ENCODE results near the gene ACTR3.
"Not testable (repeated sequence)": the region's sequence is repeated elsewhere in the genome, so short reads cannot be mapped to it uniquely, and the experiment has no call there.

The ACTR3 gene

GRCh38 chr2:113905886-113906285 is 16.0 kb downstream of the ACTR3 start:
- no peak for DNase-seq (ENCODE audit: low spot score)

GRCh38 chr2:113906647-113907046 is 16.8 kb downstream of the ACTR3 start:
- DNase-seq (ENCODE audit: low spot score) = no peak

GRCh38 chr2:113907297-113907696 is 17.4 kb downstream of the ACTR3 start:
- DNase-seq (ENCODE audit: low spot score) = no peak

- DNase-seq (ENCODE audit: low spot score) = no peak
These were observed 20.3 kb downstream of the ACTR3 start for GRCh38 chr2:113910110-113910717.

- no peak for DNase-seq (ENCODE audit: low spot score)
These were observed 21.2 kb downstream of the ACTR3 start for GRCh38 chr2:113910967-113911678.

GRCh38 chr2:113915082-113915819 is 25.4 kb downstream of the ACTR3 start:
- no peak for DNase-seq (ENCODE audit: low spot score)

- DNase-seq (ENCODE audit: low spot score) = no peak
These were observed 28.3 kb downstream of the ACTR3 start for GRCh38 chr2:113918229-113918628.

- no peak for DNase-seq (ENCODE audit: low spot score)
These were observed 31.1 kb downstream of the ACTR3 start for GRCh38 chr2:113920996-113921395.

- DNase-seq (ENCODE audit: low spot score) = no peak
These were observed 32.4 kb downstream of the ACTR3 start for GRCh38 chr2:113922335-113922734.

- DNase-seq (ENCODE audit: low spot score) = no peak
These were observed 32.9 kb downstream of the ACTR3 start for GRCh38 chr2:113922784-113923183.

GRCh38 chr2:113925884-113926283 is 36.0 kb downstream of the ACTR3 start:
- no peak for DNase-seq (ENCODE audit: low spot score)

GRCh38 chr2:113926314-113926713 is 36.4 kb downstream of the ACTR3 start:
- no peak for DNase-seq (ENCODE audit: low spot score)

GRCh38 chr2:113930448-113930847 is 40.6 kb downstream of the ACTR3 start:
- DNase-seq (ENCODE audit: low spot score) = no peak

- no peak for DNase-seq (ENCODE audit: low spot score)
These were observed 47.6 kb downstream of the ACTR3 start for GRCh38 chr2:113937501-113937900.

GRCh38 chr2:113940891-113941290 is 51.0 kb downstream of the ACTR3 start:
- no peak for DNase-seq (ENCODE audit: low spot score)

GRCh38 chr2:113945784-113946183 is 55.9 kb downstream of the ACTR3 start:
- not testable (repeated sequence) for DNase-seq (ENCODE audit: low spot score)

- not testable (repeated sequence) for DNase-seq (ENCODE audit: low spot score)
These were observed 61.0 kb downstream of the ACTR3 start for GRCh38 chr2:113950906-113951305.

- no peak for DNase-seq (ENCODE audit: low spot score)
These were observed 71.1 kb downstream of the ACTR3 start for GRCh38 chr2:113961000-113961399.

GRCh38 chr2:113962692-113963480 is 73.0 kb downstream of the ACTR3 start:
- no peak for DNase-seq (ENCODE audit: low spot score)

- no peak for DNase-seq (ENCODE audit: low spot score)
These were observed 74.1 kb downstream of the ACTR3 start for GRCh38 chr2:113963965-113964364.

- DNase-seq (ENCODE audit: low spot score) = no peak
These were observed 74.5 kb downstream of the ACTR3 start for GRCh38 chr2:113964436-113964835.

- no peak for DNase-seq (ENCODE audit: low spot score)
These were observed 75.3 kb downstream of the ACTR3 start for GRCh38 chr2:113965228-113965627.

All from SK-N-DZ (cell line).